Karpas-422 (cell line): ENCODE data around the gene PXDN. TPM values are rescaled to one million over a fixed set of nuclear protein-coding genes. Genes with fewer than 3 reads are reported as not detected.
"Not testable (repeated sequence)": the region's sequence is repeated elsewhere in the genome, so short reads cannot be mapped to it uniquely, and the experiment has no call there.

Experiments
- DNase-seq: peaks from one replicate; pipeline ENCODE4 v3.0.0-alpha.2; 2015
- H2AFZ ChIP-seq: fragments of 200-600 bp; sonication (generic); 2 replicates; pipeline ENCODE4 v1.6.1; 2014; ENCODE audit warnings: antibody characterized with exemption, low read length, mixed read lengths
- H3K27ac ChIP-seq: fragments of 200-600 bp; sonication (generic); 2 replicates; pipeline ENCODE4 v1.5.1; 2014; ENCODE audit warnings: mild to moderate bottlenecking, low read length, moderate library complexity
- H3K27me3 ChIP-seq: fragments of 200-600 bp; sonication (generic); 2 replicates; pipeline ENCODE4 v1.6.1; 2014; ENCODE audit warnings: low read length, mixed read lengths
- H3K36me3 ChIP-seq: fragments of 200-600 bp; sonication (generic); 2 replicates; pipeline ENCODE4 v1.6.1; 2014; ENCODE audit warnings: low read length, mixed read lengths; ENCODE audit not compliant: insufficient read depth
- H3K4me1 ChIP-seq: fragments of 200-600 bp; sonication (generic); 2 replicates; pipeline ENCODE4 v1.6.1; 2014; ENCODE audit warnings: mild to moderate bottlenecking, low read length, mixed read lengths
- H3K4me2 ChIP-seq: fragments of 200-600 bp; sonication (generic); 2 replicates; pipeline ENCODE4 v1.6.1; 2014; ENCODE audit warnings: low read length, low read depth, mild to moderate bottlenecking; ENCODE audit not compliant: poor library complexity, severe bottlenecking
- H3K4me3 ChIP-seq: fragments of 200-600 bp; sonication (generic); 2 replicates; pipeline ENCODE4 v1.5.1; 2014; ENCODE audit warnings: mild to moderate bottlenecking, antibody characterized with exemption, low read length, mixed read lengths
- H3K79me2 ChIP-seq: fragments of 200-600 bp; sonication (generic); 2 replicates; pipeline ENCODE4 v1.6.1; 2014; ENCODE audit warnings: mild to moderate bottlenecking, low read length, mixed read lengths
- H3K9ac ChIP-seq: fragments of 200-600 bp; sonication (generic); 2 replicates; pipeline ENCODE4 v1.6.0; 2014; ENCODE audit warnings: low read length
- H3K9me2 ChIP-seq: fragments of 200-600 bp; sonication (generic), shearing (Covaris generic); replicated peaks from 2 replicates; pipeline ENCODE4 v1.6.0; 2014; ENCODE audit warnings: mild to moderate bottlenecking, low read length, moderate library complexity; ENCODE audit not compliant: insufficient read depth
- H3K9me3 ChIP-seq: fragments of 300-700, 200-600 bp; sonication (generic); 2 replicates; pipeline ENCODE4 v1.6.1; 2014; ENCODE audit warnings: low read length, mixed read lengths
- H4K20me1 ChIP-seq: fragments of 200-600 bp; sonication (generic); 2 replicates; pipeline ENCODE4 v1.6.1; 2014; ENCODE audit warnings: mild to moderate bottlenecking, antibody characterized with exemption, low read length, low read depth; ENCODE audit not compliant: insufficient read depth
- total RNA-seq: library from RNA; depleted of rRNA; stranded (reverse); fragments of >200 nt; shearing (Covaris generic); gene quantifications from 2 replicates; pipeline ENCODE4 v1.2.3, GENCODE V29; 2014; ENCODE audit warnings: low replicate concordance

The PXDN gene
- total RNA-seq, 1 experiment from 2014 or later: not detected

DNA sequence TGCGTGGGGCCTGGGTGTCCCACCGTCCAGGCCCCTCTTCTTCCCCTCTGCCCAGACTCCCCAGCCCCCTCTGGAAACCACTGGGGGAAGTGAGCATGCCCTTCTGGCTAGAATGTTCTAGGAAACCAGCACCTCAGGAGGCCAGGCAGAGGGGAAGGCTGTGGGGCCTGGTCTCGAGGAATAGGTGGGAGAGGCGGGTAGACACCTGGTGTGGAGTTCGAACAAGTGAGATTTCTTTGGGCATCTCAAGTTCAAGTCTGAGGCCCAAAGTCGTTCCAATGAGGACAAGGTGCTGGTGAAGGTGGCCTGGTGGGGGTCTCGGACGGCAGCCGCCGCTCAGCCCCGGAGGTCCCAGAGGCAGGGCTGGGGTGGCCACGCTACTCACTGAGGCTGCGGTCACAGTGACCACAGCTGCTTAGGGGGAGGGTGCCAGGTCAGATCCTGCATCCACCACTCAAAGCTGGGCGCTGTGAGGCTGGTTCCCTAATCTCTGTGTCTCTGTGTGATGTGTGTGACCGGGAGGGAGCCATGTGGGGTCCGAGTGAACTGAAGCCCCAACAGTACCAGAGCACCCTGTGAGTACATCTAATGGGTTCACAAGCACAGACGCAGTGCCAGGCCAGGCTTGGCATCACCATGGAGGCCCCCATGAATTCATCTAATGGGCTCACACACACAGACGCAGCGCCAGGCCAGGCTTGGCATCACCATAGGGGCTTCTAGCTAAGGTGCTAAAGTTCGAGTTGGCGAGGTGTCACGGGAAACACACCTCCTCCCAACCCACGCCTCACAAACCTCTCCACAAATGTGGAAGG lies 26.5 kb upstream of the PXDN start:
- H3K9me3 ChIP-seq: no peaks in the 10 kb centered on the region
- no peak for DNase-seq
- no peaks in the 10 kb centered on the region for H4K20me1 ChIP-seq
- no peaks in the 10 kb centered on the region for H3K79me2 ChIP-seq
- no peaks in the 10 kb centered on the region for H3K9me2 ChIP-seq
- H2AFZ ChIP-seq: no peak overlapping the region
- no peak overlapping the region for H3K4me3 ChIP-seq
- H3K4me1 ChIP-seq: no peaks in the 10 kb centered on the region
- no peak overlapping the region for H3K9ac ChIP-seq
- no peak overlapping the region for H3K4me2 ChIP-seq
- no peak overlapping the region for H3K27ac ChIP-seq
- H3K36me3 ChIP-seq: no peaks in the 10 kb centered on the region
- no peaks in the 10 kb centered on the region for H3K27me3 ChIP-seq

DNA sequence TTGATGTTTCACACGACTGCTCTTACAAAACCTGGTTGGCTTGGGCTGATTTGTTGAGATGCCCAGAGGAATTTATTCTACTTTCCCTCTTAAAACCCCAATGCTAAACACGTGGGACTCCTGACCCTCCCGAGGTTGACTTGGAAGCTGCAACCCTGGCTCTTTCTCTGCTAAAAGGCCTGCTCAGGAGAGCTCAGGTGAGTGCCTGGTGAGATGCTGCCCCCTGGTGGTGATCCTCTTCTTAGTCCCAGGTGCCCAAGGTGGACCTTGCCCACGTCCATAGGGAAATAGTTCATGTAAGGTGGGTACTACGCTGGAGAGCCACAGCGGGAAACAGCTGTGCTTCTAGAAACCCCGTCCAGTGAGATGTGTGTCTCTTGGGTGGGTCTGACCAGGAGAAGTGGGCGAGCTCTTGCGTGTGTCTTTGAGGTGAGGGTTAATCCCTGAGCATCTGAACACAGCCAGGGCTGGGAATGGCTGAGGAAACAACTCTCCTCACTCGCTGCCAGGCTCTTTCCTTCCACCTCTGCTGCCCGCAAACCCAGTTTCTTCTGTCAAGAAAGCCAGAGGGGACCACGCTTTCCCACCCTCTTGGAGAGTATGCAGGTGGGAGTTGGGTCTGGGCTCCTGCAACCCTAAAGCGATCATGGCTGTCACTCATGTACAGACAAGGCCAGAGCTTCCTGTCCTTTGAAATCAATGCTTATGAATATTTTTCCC lies 25.5 kb upstream of the PXDN start:
- peak; percentile 84 for DNase-seq
- Histone ChIP-seq H3K79me2 (no peaks in the 10 kb centered on the region), H3K4me2 (no peak overlapping the region), H3K27ac (no peak overlapping the region), H3K9ac (no peak overlapping the region), H3K27me3 (no peaks in the 10 kb centered on the region), H2AFZ (no peak overlapping the region), H4K20me1 (no peaks in the 10 kb centered on the region), H3K4me1 (no peaks in the 10 kb centered on the region), H3K9me3 (no peaks in the 10 kb centered on the region), H3K4me3 (no peak overlapping the region), H3K9me2 (no peaks in the 10 kb centered on the region), H3K36me3 (no peaks in the 10 kb centered on the region)

DNA sequence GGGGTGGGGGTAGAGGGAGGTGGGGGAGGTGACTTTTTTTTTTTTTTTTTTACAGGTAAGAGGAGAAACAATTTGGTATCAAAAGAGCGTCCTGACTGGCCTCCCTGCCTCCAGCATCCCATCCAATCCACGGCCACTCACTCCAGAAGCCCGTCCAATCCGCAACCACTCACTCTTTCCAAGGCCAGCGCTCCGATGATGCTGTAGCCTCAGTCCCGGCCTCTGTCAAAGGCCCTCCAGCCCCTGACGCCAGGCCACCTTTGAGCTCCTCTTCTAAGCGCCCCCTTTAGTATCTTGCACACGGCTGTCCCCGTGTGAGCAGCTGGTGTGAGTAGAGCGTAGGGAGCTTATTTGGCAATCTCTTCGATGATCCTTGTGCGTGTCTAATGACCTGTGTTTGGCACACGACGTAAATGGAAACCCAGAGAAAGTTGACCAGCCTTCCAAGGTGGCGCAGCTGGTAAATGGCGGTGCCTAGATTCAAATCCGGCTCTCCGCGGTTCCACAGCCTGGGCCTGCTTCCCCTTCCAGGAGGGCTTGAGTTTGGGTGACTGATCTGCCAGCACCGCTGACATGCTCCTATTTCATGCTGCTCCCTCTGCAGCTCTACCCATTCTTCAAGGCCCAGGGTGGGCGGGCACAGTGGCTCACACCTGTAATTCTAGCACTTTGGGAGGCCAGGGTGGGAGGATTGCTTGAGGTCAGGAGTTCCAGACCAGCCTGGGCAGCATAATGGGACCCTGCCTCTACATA lies 23.8 kb upstream of the PXDN start:
- Histone ChIP-seq H3K9me3 (no peaks in the 10 kb centered on the region), H4K20me1 (no peaks in the 10 kb centered on the region), H3K9me2 (no peaks in the 10 kb centered on the region), H3K9ac (no peak overlapping the region), H3K36me3 (no peaks in the 10 kb centered on the region), H2AFZ (no peak overlapping the region), H3K4me3 (no peak overlapping the region), H3K4me1 (no peaks in the 10 kb centered on the region), H3K27me3 (no peaks in the 10 kb centered on the region), H3K4me2 (no peak overlapping the region), H3K27ac (no peak overlapping the region), H3K79me2 (no peaks in the 10 kb centered on the region)
- no peak for DNase-seq

DNA sequence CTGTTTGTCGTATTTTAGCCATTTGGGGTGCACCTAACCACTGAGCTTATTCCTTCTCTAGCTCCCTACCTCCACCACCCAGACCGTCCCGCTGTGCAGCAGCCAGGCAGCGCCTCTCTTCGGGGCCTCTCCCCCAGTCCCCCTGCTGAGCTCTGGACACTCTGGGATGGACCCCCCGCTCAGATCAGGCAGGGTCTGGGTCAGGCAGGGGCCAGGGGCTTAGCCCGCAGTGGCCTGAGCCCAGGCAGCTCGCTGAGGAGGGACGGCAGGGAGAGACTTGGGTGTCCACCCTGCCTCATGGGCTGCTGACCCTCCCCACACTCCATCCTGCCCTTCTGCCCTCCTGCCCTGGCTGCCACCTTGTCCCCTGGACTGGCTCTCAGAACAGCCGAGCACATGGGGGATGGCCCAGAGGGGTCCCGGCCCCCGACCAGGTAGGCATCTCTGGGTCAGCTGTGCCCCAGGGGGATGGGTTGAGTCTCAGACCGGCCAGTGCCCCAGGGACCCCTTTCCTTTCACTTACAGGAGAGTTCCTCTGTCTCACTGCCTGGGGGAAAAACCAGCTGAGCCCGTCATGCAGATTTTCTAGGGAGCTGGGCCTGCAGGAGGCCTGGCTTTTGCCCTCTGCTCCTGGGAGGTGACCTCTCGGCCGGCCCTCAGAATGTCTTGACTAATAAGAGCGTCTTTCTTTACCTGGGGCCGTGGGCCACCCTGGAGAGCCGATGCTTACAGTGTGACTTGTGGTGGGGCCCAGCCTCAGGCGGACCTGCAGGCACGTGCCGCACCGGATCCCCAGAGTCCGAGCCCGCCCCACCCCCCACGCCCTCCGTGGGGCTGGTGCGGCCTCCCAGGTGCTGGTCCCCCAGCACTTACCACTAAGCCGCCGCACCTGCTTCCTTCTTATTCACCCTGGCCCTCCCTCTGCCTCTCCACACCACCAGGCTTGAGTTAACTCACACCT lies 22.8 kb upstream of the PXDN start:
- no peaks in the 10 kb centered on the region for H3K36me3 ChIP-seq
- H3K79me2 ChIP-seq: no peaks in the 10 kb centered on the region
- no peak overlapping the region for H2AFZ ChIP-seq
- no peak overlapping the region for H3K4me2 ChIP-seq
- no peaks in the 10 kb centered on the region for H3K4me1 ChIP-seq
- no peaks in the 10 kb centered on the region for H3K9me2 ChIP-seq
- no peaks in the 10 kb centered on the region for H3K9me3 ChIP-seq
- H3K27ac ChIP-seq: no peak overlapping the region
- no peaks in the 10 kb centered on the region for H4K20me1 ChIP-seq
- DNase-seq: no peak
- H3K27me3 ChIP-seq: no peaks in the 10 kb centered on the region
- H3K9ac ChIP-seq: no peak overlapping the region
- H3K4me3 ChIP-seq: no peak overlapping the region

DNA sequence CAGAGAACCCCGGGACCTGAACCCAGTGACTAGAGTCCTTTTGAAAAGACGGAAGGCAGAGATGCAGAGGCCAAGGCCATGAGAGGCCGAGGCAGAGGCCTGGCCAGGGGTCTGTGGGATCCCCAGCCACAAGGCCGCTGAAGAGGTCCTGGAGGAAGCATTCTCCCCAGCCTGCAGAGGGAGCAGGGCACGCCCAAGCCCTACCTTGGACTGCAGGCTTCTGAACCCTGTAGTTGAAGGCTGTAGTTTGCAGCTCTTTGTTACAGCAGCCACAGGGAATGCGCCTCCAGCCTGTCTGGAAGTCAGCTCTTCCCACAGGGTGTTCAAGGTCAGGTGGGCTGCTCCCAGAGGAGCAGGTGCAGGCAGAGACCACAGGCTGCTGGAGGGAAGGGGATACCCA lies 22.1 kb upstream of the PXDN start:
- Histone ChIP-seq H3K9ac (no peak overlapping the region), H3K4me2 (no peak overlapping the region), H3K4me3 (no peak overlapping the region), H3K79me2 (no peaks in the 10 kb centered on the region), H3K9me3 (no peaks in the 10 kb centered on the region), H4K20me1 (no peaks in the 10 kb centered on the region), H3K4me1 (no peaks in the 10 kb centered on the region), H3K27me3 (no peaks in the 10 kb centered on the region), H3K27ac (no peak overlapping the region), H2AFZ (no peak overlapping the region), H3K36me3 (no peaks in the 10 kb centered on the region), H3K9me2 (no peaks in the 10 kb centered on the region)
- no peak for DNase-seq

DNA sequence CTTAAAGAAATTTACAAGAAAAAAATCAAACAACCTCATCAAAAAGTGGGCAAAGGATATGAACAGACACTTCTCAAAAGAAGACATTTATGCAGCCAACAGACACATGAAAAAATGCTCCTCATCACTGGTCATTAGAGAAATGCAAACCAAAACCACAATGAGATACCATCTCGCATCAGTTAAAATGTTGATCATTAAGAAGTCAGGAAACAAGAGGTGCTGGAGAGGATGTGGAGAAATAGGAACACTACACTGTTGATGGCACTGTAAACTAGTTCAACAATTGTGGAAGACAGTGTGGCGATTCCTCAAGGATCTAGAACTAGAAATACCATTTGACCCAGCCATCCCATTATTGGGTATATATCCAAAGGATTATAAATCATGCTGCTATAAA lies 20.9 kb upstream of the PXDN start:
- H2AFZ ChIP-seq, H3K36me3 ChIP-seq, DNase-seq, H3K27me3 ChIP-seq, H3K9me2 ChIP-seq, H3K4me1 ChIP-seq, H3K4me2 ChIP-seq, H3K4me3 ChIP-seq, H3K9me3 ChIP-seq, H3K9ac ChIP-seq, H3K79me2 ChIP-seq, H3K27ac ChIP-seq, H4K20me1 ChIP-seq: not testable (repeated sequence)

DNA sequence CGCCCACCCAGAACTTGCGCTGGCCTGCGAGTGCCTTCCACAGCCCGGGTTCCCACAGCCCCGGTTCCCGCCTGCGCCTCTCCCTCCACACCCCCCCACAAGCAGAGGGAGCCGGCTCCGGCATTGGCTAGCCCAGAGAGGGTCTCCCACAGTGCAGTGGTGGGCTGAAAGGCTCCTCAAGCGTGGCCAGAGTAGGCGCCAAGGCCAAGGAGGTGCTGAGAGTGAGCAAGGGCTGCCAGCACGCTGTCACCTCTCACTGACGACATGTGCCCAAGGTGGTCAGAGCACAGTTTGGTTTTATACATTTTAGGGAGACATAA lies 15.3 kb upstream of the PXDN start:
- Histone ChIP-seq H3K4me1 (no peaks in the 10 kb centered on the region), H3K9ac (no peak overlapping the region), H3K4me3 (no peak overlapping the region), H4K20me1 (no peaks in the 10 kb centered on the region), H3K27ac (no peak overlapping the region), H3K27me3 (no peaks in the 10 kb centered on the region), H3K9me3 (no peaks in the 10 kb centered on the region), H3K79me2 (no peaks in the 10 kb centered on the region), H2AFZ (no peak overlapping the region), H3K9me2 (no peaks in the 10 kb centered on the region), H3K36me3 (no peaks in the 10 kb centered on the region), H3K4me2 (no peak overlapping the region)
- no peak for DNase-seq
